DMS153 treated with DMSO at 0.1 percent for 48 hours (cell line): Measurements from ENCODE around the gene RNF38.
"Not testable (repeated sequence)": the region's sequence is repeated elsewhere in the genome, so short reads cannot be mapped to it uniquely, and the experiment has no call there.

Source experiments
- DNase-seq: peaks from one replicate; lab custom pipeline; 2025; ENCODE audit not compliant: unreplicated experiment; lab: John Stamatoyannopoulos, UW

Gene RNF38

DNA sequence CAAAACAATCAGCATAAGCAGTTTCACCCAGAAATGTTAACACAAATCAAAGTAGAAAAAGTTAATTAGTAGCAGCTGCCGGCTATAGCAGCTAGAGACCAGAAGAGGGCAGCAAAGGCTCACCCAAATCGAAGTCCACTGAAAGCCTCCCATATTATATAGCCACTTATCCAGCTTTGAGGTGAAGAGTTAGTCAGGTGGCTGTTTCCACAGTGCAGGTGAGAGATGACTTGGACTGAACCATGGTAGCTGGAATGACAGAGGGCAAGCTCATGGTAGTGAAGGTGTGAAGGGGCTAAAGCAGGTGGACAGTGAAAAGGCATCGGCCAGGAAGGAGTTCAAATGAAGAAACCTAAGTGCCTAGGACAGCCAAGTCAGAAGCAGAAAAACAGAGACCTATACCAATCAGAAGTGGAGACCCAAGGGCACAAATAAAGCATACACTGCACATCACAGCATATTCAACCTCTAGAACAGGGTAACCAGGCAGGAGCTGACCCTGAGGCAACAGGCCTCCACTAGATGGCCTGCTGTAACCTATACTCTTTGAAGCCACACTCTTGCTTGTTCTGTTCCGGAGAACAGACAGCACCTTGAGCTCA, 7.2 kb upstream of the RNF38 start:
- peak; percentile 82 for DNase-seq

- no peak for DNase-seq
Measured at GRCh38 chr9:36402536-36402935, 2.5 kb upstream of the RNF38 start.

- DNase-seq: no peak
Measured at GRCh38 chr9:36401897-36402480, 1.9 kb upstream of the RNF38 start.

GRCh38 chr9:36401164-36401740, 1.2 kb upstream of the RNF38 start:
- peak; percentile 67 for DNase-seq

- peak; percentile 67 for DNase-seq
Measured at GRCh38 chr9:36400332-36401163, 479 bp upstream of the RNF38 start.

DNA sequence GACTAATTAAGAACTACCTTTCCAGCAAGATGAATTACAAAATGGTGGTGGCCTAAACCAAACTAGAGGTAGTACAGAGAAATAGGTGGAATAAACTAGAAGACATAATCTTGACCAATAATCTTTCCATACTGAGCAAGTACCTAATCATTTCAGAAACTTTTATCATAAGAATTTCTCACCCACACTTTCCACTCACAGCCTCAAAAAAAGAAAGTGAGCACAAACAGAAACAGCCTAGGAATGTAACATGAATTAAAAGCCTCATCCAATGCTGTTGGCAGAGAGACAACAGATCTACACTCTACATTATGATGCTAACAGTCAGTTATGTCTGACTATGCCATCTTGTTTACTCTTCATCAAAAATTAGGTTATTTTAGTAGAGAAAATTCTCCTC, 1.3 kb downstream of the RNF38 start:
- no peak for DNase-seq

DNA sequence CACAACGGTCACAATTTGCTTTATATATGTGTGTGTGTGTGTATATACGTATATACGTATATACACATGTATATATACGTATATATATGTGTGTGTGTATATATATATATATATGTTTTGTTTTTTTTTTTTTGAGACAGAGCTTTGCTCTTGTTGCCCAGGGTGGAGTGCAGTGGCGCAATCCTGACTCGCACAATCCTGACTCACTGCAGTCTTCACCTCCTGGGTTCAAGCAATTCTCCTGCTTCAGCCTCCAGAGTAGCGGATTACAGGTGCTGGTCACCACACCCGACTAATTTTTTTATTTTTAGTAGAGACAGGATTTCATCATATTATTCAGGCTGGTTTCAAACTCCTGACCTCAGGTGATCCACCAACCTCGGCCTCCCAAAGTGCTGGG, 3.1 kb downstream of the RNF38 start:
- DNase-seq: no peak

GRCh38 chr9:36392489-36392888, 7.6 kb downstream of the RNF38 start:
- no peak for DNase-seq

DNA sequence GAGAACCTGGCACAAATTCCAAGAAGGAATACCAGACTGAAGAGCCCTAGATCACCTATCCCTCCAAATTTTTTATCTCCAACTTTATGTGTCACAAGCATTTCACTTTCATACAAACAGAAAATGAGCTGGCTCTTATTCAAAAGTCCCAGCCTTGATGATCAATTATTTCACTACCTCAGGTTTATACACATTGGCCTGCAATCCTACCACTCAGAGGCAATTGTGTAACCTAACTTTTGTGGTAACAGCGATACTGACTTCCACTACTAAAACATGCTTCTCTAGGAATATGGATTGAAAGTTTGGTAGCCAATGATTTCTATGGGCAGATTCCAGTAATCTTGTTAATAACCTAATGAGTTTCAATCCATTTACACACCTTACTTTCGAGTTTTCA, 10.5 kb downstream of the RNF38 start:
- no peak for DNase-seq

DNA sequence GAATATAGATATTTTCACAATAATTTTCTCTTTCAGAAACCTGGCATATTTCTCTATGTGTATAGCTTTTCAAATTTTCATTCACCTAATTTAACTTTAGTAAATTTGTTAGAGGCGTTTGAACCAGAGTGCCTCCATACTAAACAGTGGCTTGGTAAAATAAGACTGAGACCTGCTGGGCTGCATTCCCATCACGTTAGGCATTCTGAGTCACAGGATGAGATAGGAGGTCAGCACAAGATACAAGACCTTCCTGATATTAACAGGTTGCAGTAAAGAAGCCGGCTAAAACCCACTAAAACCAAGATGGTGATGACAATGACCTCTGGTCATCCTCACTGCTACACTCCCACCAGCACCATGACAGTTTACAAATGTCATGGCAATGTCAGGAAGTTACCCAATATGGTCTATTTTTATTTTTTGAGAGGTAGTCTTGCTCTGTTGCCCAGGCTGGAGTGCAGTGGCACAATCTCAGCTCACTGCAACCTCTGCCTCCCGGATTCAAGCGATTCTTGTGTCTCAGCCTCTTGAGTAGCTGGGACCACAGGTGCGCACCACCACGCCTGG, 13.6 kb downstream of the RNF38 start:
- not testable (repeated sequence) for DNase-seq

DNA sequence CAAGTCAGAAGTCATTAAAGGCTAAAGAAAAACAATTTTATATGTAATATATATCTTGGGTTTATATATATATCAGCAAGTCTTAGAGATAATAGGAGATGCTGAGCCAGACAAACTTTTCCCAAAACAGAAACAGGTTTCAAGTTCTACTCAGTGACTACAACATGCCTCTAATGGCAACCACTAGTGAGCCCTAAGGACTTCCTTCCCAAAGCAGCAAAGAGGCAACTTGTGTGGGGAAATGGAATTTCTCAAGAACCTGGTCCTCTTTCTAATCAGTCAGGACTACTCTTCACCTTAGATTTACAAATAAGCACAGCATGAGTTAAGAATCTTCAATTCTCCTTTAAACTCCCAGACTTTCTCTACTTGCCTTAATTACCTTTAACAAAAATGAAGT, 17.6 kb downstream of the RNF38 start:
- DNase-seq: no peak

GRCh38 chr9:36364577-36364976, 35.5 kb downstream of the RNF38 start:
- no peak for DNase-seq

DNA sequence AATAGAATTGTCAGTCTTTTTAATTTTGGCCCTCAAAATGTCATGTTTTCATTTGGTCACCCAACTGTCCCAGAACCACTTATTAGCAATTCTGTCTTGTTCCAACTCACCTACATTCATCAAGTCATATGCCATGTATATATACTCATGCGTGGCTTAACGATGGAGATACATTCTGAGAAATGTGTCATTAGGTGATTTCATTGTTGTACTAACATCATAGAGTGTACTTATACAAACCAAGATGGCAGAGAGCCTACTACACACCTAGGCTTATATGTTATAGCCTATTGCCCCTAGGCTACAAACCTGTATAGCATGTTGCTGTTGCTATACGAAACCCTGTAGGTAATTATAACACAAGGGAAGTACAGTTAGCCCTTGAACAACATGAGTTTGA, 36.6 kb downstream of the RNF38 start:
- no peak for DNase-seq

GRCh38 chr9:36358486-36358885, 41.6 kb downstream of the RNF38 start:
- DNase-seq: no peak

DNA sequence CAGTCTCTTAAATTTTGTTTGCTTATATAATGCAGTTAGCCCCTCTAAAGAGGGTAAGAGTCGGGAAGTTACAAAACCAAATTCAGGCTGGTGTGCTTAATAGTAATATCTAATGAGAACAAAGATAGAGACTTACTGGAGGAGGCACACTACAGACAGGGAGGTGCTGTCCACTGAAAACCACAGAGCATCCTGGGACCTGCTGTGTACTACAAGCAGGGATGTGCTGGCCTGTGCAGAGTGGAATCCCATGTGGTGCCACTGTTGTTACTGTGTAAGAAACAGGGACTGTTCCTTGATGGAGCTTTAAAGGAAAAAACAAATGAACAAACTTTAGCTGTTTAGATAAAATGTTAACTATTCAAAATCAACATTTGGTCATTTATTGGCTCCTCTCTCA, 42.4 kb downstream of the RNF38 start:
- DNase-seq: no peak

GRCh38 chr9:36346569-36346968, 53.5 kb downstream of the RNF38 start:
- no peak for DNase-seq

- no peak for DNase-seq
Measured at GRCh38 chr9:36345103-36345846, 54.8 kb downstream of the RNF38 start.

DNA sequence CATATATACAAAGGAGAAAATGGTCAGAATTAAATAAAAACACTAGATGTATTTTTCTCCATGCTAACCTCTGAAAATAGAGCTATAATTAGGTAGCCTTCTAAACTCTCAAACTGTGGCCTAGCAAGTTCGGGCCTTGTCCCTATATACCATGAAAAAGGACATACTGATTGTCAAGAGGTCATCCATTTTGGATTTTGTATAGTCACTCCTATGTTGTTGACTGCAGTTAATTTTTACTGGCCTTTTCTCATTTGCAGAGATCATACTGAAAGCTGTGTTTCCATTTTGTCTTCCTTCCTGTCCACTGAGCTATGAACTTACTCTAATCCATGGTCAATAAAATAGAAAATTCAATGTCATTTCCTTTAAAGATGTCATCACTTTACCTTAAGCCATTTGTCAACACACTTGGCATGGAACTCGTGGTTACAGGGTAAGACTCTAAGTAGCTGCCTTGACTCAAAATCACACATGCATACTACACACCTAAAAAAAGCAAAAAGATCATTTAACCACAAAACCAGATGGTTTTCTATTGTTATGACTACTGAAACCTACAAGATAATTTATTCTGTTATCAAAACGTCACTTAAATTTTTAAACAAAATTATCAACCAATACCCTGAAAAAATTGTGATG, 58.0 kb downstream of the RNF38 start:
- no peak for DNase-seq

DNA sequence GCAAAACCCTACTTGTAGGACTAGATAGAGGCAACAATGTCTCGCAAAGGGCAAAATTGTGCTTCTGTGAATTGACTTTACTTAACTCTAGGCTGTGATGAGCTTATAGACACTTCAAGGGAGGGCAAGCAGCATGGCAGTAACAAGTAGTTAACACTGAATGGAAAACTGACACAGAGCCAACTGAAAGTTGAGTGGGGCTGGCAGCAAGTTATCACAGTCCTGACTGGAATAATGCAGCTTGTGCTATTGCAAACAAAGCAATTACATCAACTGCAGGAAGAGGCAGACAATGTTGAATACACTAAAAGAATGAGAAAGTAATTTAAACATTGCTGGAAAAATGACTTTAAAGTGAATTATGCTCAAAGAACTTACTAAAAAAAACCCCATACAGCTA, 62.2 kb downstream of the RNF38 start:
- no peak for DNase-seq

GRCh38 chr9:36337002-36337401, 63.1 kb downstream of the RNF38 start:
- no peak for DNase-seq
